GM13976 (cell line): Measurements from ENCODE around the gene OMA1.
A peak's percentile ranks its signal among the peaks of the same experiment; 100 is the strongest.
"Not testable (repeated sequence)": the region's sequence is repeated elsewhere in the genome, so short reads cannot be mapped to it uniquely, and the experiment has no call there.

ENCODE experiments used
- DNase-seq: peaks from one replicate; pipeline ENCODE4 v3.0.0; 2012; ENCODE audit warnings: low spot score
- in situ Hi-C: fragments of 300-500 bp; cut with MboI; formaldehyde crosslinking; loops from one replicate; pipeline ENCODE4 v1.12.0; 2022; ENCODE audit warnings: low sequenced_read_pairs, mixed read lengths, inconsistent platforms; ENCODE audit not compliant: unreplicated experiment
- TF ChIP-seq, protein P1 (sequence below): IDR thresholded peaks from 2 replicates; pipeline ENCODE4 v1.5.1; 2012; ENCODE audit warnings: borderline replicate concordance, mild to moderate bottlenecking; ENCODE audit not compliant: insufficient read depth; ENCODE audit errors: extremely low read depth, missing control alignments, control extremely low read depth

OMA1 gene

GRCh38 chr1:58587667-58588066 lies 41.1 kb upstream of the OMA1 start:
- DNase-seq, result no peak
- TF ChIP-seq, protein P1, sequence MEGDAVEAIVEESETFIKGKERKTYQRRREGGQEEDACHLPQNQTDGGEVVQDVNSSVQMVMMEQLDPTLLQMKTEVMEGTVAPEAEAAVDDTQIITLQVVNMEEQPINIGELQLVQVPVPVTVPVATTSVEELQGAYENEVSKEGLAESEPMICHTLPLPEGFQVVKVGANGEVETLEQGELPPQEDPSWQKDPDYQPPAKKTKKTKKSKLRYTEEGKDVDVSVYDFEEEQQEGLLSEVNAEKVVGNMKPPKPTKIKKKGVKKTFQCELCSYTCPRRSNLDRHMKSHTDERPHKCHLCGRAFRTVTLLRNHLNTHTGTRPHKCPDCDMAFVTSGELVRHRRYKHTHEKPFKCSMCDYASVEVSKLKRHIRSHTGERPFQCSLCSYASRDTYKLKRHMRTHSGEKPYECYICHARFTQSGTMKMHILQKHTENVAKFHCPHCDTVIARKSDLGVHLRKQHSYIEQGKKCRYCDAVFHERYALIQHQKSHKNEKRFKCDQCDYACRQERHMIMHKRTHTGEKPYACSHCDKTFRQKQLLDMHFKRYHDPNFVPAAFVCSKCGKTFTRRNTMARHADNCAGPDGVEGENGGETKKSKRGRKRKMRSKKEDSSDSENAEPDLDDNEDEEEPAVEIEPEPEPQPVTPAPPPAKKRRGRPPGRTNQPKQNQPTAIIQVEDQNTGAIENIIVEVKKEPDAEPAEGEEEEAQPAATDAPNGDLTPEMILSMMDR, result no peak
- in situ Hi-C loops, result no loop called here

GRCh38 chr1:58586271-58586670 lies 39.7 kb upstream of the OMA1 start:
- TF ChIP-seq, protein P1, result no peak
- in situ Hi-C loops, result no loop called here
- no peak for DNase-seq

DNA sequence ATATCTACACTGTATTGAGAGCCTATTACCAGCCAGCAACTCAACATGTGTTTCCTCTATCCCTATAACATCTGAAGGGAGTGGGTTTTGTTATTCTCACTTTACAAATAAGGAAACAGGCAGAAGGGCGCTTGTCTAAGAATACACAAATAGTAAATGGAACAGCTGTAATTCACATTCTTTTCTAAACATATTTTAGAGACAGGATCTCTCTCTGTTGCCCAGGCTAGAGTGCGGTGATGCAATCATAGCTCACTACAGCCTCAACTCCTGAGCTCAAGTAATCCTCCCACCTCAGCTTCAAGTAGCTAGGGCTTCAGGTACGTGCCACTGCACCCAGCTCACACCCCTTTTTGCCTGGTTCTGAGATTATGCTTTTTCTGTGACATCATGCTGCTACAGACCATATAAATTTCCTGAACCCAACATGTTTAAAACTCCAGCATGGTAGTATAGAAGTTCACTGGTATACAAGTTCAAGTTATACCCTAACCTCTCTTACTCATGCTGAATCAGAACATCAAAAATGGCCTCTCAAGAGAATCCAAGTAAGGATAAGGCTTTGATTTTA lies 39.1 kb upstream of the OMA1 start:
- TF ChIP-seq, protein P1, result no peak
- no peak for DNase-seq
- in situ Hi-C loops, result no loop called here

DNA sequence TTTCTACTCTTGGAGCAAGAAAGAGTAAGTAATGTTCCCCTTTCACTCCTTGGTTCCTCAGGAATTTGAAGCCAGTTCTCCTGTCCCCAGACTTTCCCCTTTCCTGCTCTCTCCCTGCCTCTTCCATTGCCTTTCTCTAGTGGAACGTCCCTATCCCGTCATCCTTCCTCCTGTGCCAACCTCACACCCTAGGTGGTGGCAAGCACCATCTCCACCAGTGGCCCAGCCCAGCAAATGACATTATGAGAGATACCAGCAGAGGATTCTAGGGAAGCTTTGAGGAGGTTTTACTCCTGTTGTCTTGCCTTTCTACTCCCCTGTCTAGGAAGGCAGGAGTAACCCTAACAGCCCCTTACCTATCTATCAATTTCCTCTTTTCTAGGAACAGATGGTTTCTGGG lies 38.6 kb upstream of the OMA1 start:
- no peak for DNase-seq
- in situ Hi-C loops, result no loop called here
- TF ChIP-seq, protein P1, result no peak

- TF ChIP-seq, protein P1, result no peak
- in situ Hi-C loops, result no loop called here
- peak; percentile 47 for DNase-seq
These were observed 37.8 kb upstream of the OMA1 start for GRCh38 chr1:58584082-58584895.

DNA sequence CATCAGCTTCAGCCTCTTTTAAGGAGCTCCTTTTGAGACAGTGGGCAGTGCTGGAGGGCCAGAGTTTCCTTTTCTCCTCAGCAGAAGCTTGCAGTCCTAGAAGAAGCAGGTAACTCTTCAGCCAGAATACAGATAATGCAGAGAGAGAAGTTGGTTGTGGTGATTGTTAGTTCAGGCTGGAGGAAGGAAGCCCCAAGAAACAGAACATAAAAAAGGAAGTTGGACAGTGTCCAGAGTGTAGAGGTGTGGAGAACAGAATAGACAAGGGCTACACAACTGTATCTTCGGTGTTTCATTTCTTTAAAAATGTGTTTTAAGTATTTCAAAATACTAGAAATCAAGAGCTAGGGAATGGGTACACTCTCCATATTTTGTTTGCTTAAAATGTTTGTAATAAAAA lies 37.0 kb upstream of the OMA1 start:
- TF ChIP-seq, protein P1, result no peak
- in situ Hi-C loops, result no loop called here
- DNase-seq, result no peak

GRCh38 chr1:58582143-58582542 lies 35.6 kb upstream of the OMA1 start:
- DNase-seq, in situ Hi-C loops: not testable (repeated sequence)
